ENCODE results near the gene ZNF3.

Gene ZNF3

DNA sequence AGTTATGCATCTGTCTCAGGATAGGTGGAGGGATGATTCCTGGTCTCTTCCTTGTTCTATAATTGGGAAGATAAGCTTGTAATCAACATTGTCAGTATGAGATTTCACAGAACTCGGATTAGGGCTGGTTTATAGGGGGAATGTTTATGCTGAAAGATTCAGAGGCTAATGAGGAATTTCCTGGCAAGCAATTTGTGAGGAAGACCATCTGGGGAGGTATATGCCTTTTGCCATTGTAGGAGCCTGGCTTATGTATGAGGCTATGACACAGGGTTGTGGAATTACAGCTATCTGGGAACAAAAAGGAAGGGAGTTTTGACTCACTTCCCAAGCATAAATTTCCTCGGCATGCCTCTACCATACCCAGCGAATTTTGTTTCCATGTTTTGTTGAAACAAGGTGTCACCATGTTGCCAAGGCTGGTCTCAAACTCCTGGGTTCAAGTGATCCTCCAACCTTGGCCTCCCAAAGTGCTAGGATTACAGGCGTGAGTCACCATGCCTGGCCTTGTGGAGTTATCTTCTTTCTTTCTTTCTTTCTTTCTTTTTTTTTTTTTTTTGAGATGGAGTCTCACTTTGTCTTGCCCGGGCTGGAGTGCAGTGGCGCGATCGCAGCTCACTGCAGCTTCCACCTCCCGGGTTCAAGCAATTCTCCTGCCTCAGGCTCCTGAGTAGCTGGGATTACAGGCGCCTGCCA is 5.7 kb upstream of the ZNF3 start:
- no peak for DNase-seq

- no peak for DNase-seq
Observed at GRCh38 chr7:100085515-100085914, 4.0 kb upstream of the ZNF3 start.

- no peak for DNase-seq
Observed at GRCh38 chr7:100082978-100083377, 1.5 kb upstream of the ZNF3 start.

GRCh38 chr7:100080907-100081534 is 502 bp downstream of the ZNF3 start:
- DNase-seq, result no peak

DNA sequence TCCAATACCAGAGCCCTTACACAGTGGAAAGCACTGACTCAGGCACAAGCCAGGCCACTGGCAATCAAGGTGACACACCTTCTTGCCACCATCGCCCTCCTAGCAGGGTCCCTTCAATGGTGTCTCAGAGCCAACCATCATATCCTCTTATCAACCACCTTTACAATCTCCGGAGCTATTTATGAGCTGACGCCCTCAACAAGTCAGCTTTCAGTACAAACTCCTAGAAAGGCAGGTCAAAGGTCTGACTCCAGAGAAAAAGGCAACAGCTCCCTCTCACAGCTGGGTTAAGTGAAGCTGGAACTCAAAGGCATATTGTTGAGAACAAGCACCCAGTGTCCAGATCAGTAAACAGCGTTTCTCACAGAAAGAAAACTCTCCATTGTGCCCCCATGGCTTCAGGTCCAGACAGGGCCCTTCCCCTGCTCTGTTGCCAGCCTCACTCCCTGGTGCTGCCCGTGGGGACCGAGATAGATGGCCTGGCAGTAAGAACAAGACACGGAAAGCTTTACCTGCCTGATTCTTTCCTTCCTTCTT is 2.4 kb downstream of the ZNF3 start:
- DNase-seq, result no peak

DNA sequence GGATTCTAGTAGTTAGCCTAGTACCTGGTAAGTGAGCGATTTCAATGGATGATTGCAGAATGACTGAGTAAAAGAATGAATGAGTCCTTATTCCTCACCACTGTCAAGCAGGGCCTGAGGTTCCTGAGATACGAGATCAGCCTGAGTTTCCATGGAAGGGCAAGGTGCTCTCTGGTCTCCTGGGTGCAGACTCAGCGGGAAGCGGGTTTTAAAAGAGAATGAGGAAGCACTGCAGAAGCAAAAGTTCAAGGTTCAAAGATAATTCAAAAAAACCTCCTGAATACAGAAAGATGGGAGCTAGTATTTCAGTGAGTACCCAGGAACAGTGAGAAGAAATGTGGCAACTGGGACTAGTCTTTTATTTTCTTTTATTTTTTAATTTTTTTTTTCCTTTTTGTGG is 4.3 kb downstream of the ZNF3 start:
- no peak for DNase-seq

GRCh38 chr7:100075418-100075817 is 6.1 kb downstream of the ZNF3 start:
- DNase-seq, result no peak

GRCh38 chr7:100074841-100075240 is 6.7 kb downstream of the ZNF3 start:
- DNase-seq, result no peak

DNA sequence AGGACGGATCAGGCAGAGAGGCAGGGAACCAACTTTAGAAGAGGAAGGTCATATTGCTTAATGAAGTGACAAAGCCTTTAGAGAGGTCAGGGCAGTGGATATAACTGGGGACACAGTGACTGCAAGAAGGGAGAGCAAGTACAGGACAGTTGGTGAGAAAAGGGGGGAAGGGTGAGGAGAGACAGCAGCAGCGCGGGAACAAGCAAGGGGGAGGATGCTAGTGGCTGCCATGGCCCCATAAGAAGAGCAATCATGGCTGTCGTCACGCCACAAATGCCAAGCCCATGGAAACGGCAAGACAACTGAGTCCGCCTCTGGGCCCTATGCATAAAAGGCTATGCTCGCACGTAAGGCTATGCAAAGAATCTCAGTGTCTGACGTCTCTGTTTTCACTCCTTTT is 9.1 kb downstream of the ZNF3 start:
- no peak for DNase-seq

GRCh38 chr7:100071018-100071723 is 10.4 kb downstream of the ZNF3 start:
- no peak for DNase-seq

DNA sequence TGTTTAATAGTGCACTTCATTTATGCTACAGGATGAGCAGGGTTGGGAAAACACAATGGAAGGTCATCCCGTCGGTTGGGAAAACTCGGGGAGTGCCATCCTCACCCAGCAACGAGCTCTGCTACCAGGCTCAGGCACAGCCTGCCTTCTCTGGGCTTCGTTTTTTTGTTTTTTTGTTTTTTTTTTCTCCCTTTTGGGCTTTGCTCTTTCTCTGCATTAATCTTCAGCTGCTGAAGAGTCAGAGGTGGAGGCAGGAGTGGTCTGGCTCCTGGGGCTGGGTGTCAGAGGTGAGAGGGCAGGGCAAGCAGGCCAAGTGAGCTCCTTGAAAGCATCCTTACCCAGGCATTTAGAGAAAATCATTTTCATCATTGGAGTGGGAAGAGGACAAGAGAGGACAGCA is 11.5 kb downstream of the ZNF3 start:
- DNase-seq, result no peak

- no peak for DNase-seq
Observed at GRCh38 chr7:100066953-100067352, 14.6 kb downstream of the ZNF3 start.

GRCh38 chr7:100065452-100066186 is 15.9 kb downstream of the ZNF3 start:
- DNase-seq, result no peak

DNA sequence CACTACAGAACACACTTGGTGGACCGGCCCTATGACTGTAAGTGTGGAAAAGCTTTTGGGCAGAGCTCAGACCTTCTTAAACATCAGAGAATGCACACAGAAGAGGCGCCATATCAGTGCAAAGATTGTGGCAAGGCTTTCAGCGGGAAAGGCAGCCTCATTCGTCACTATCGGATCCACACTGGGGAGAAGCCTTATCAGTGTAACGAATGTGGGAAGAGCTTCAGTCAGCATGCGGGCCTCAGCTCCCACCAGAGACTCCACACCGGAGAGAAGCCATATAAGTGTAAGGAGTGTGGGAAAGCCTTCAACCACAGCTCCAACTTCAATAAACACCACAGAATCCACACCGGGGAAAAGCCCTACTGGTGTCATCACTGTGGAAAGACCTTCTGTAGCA is 17.4 kb downstream of the ZNF3 start:
- no peak for DNase-seq

- DNase-seq, result no peak
Observed at GRCh38 chr7:100063376-100063775, 18.1 kb downstream of the ZNF3 start.

DNA sequence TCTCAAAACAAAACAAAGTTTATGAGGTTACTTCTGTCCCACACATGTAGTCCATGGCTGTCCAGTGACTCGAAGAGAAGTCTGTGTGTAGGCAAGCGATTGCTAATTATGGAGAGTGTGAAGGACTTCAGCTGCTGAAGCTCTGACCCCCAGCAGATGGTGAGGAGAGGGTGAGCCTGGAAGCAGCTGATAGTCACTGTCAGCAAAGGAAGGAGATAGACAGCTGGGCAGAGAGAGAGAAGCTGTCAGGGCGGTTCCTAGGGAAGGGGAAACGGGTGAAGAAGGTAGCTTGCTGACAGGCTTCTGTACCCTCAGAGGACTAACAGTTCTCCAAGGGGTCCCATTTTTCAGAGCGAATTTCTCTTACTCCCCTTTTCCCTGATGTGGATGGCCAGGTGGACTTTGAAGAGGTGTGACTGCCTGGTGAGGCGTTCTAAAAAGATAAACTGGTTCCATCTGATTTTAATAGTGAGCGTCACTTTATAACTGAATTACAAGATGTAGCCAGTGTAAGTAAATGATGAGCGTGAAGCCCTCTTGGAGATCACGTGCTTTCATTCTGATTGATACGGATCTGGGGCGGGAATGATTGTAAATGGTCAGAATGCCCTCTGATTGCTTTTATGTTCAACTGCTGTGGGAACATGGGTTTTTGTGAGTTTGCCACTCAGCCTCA is 19.9 kb downstream of the ZNF3 start:
- no peak for DNase-seq

DNA sequence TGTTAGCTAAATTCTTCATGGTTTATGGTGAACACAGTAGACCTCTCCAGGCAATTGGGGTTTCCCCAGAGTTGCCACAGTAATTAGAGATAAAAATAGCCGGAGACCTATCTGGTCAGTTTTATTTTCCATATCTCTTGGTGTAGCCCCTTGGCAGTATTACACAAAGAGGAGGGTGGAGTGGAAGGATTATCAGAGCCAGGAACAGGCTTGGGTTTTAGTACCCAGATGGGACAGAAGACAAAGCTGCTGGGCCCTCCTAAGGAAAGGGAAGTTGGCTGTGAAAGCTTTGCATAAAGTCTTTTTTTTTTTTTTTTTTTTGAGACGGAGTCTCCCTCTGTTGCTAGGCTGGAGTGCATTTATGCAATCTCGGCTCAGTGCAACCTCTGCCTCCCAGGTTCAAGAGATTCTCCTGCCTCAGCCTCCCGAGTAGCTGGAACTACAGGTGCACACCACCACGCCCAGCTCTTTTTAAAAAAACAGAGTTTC is 22.2 kb downstream of the ZNF3 start:
- DNase-seq, result no peak

- DNase-seq, result no peak
Observed at GRCh38 chr7:100057006-100057405, 24.5 kb downstream of the ZNF3 start.

DNA sequence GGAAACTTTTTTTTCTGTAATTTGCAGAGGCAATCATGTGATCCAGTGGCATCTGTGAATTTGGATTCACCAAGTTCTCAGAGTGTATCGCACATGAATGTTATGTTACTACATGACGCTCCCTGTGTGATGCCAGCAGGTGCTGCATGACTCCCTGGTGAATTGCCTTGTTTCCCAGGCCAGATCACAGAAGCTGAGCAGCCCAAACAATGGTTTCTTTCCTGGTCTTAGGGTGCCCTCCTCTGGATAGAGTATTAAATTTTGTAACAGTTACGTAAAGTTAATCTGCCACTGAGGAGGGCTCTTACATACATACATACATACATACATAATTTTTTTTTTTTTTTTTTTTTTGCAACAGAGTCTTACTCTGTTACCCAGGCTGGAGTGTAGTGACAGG is 28.3 kb downstream of the ZNF3 start:
- peak; percentile 14 for DNase-seq

GRCh38 chr7:100051611-100052010 is 29.9 kb downstream of the ZNF3 start:
- DNase-seq, result no peak

- DNase-seq, result peak; percentile 88
Observed at GRCh38 chr7:100049441-100050291, 31.9 kb downstream of the ZNF3 start, which contains the start of gene ZSCAN21. Gene ZSCAN21, plus strand, starts transcription at chr7:100049774. Its CDS starts 7,233 bp downstream, at chr7:100057007.

Data from stimulated activated CD4-positive, alpha-beta T cell treated with anti-CD3 and anti-CD28 coated beads, Interleukin-15, amount 100 ng/mL, for 24 hours (primary cell).